ENCODE data around the gene PPFIA1. TPM values are rescaled to one million over a fixed set of nuclear protein-coding genes. Genes with fewer than 3 reads are reported as not detected.

PPFIA1 gene
- total and polyA plus RNA-seq, 2 experiments from 2014 or later, result 34.1 to 48.1 TPM

GRCh38 chr11:70414341-70415100 lies 144.0 kb downstream of the PPFIA1 start:
- TF ChIP-seq, protein P1, sequence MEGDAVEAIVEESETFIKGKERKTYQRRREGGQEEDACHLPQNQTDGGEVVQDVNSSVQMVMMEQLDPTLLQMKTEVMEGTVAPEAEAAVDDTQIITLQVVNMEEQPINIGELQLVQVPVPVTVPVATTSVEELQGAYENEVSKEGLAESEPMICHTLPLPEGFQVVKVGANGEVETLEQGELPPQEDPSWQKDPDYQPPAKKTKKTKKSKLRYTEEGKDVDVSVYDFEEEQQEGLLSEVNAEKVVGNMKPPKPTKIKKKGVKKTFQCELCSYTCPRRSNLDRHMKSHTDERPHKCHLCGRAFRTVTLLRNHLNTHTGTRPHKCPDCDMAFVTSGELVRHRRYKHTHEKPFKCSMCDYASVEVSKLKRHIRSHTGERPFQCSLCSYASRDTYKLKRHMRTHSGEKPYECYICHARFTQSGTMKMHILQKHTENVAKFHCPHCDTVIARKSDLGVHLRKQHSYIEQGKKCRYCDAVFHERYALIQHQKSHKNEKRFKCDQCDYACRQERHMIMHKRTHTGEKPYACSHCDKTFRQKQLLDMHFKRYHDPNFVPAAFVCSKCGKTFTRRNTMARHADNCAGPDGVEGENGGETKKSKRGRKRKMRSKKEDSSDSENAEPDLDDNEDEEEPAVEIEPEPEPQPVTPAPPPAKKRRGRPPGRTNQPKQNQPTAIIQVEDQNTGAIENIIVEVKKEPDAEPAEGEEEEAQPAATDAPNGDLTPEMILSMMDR (IDR thresholded peaks at IDR 0.05; ENCODE audit: low read depth, low read length), result no peak
- H3K27me3 ChIP-seq, result no peaks in the 10 kb centered on the region
- H3K4me3 ChIP-seq, result no peak overlapping the region
- H3K36me3 ChIP-seq, result peaks cover 53% of the 10 kb centered on the region
- H3K9me3 ChIP-seq (ENCODE audit: low read depth), result no peaks in the 10 kb centered on the region
- no peak overlapping the region for H3K27ac ChIP-seq
- H3K4me1 ChIP-seq (ENCODE audit: low read depth), result no peaks in the 10 kb centered on the region
- no peak for DNase-seq (ENCODE audit: low read depth in 1 of 2, low spot score in 1 of 2)

DNA sequence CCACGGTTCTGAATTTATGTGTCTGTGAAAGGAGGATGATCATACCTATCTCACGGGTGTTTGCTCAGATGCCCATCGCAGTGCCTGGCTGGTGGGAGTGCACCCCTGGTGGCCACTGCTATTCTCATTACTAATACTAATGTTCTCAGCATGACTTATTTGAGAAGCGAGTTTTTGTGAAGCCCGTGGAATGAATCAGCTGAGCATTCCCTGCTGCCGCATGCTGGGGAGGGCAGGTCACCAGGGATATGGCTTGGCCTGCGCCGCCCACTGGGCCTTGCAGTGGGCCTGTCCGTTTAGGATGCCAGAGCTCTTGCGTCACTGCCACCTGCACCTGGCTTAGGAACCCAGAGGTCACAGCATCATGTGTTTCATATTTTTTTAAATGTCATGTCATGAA lies 144.7 kb downstream of the PPFIA1 start:
- DNase-seq (ENCODE audit: low read depth in 1 of 2, low spot score in 1 of 2), result peak in 1 of 2 donors; percentile 53
- Histone ChIP-seq H3K4me3 (no peak overlapping the region), H3K27me3 (no peaks in the 10 kb centered on the region), H3K27ac (no peak overlapping the region), H3K9me3 (ENCODE audit: low read depth) (no peaks in the 10 kb centered on the region), H3K4me1 (ENCODE audit: low read depth) (no peaks in the 10 kb centered on the region), H3K36me3 (peaks cover 53% of the 10 kb centered on the region)
- TF ChIP-seq, protein P1 (IDR thresholded peaks at IDR 0.05; ENCODE audit: low read depth, low read length), result peak; percentile 33

DNA sequence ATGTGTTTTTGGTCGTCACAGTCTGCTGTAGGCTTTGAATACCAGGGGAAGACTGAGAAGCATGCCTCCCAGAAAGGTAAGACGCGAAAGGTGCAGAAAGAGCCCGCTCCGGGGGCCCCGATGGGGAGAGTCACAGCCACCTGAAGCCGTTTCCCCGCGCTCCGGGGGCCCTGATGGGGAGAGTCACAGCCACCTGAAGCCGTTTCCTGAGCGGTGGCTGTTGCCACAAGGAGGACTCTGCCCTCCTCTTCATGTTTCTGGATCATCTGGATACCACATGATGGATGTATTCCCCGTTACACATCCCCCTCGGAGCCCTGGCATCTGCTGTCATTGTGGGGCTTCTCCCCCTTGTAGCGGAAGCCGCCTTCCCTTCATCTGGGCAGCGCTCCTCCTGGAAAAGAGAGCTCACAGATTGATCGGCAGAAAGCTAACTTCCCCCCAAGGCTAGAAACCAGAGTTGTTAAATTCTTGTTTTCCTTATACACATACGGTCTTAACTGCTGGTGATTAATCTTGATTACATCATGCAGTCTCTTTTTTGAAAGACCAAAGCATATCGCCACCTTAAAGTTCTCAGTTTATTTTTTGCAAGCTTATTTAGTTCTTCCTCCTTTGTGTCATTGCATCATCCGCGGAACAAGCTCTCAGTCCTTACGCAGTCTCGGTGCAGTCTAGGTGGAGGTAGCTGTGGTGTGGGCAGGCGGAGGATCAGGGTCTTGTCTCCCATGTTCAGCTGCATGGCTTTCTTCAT lies 145.3 kb downstream of the PPFIA1 start:
- H3K27me3 ChIP-seq, result no peaks in the 10 kb centered on the region
- no peak overlapping the region for H3K4me3 ChIP-seq
- H3K4me1 ChIP-seq (ENCODE audit: low read depth), result no peaks in the 10 kb centered on the region
- H3K9me3 ChIP-seq (ENCODE audit: low read depth), result no peaks in the 10 kb centered on the region
- TF ChIP-seq, protein P1 (IDR thresholded peaks at IDR 0.05; ENCODE audit: low read depth, low read length), result no peak
- no peak for DNase-seq (ENCODE audit: low read depth in 1 of 2, low spot score in 1 of 2)
- peaks cover 51% of the 10 kb centered on the region for H3K36me3 ChIP-seq
- no peak overlapping the region for H3K27ac ChIP-seq

DNA sequence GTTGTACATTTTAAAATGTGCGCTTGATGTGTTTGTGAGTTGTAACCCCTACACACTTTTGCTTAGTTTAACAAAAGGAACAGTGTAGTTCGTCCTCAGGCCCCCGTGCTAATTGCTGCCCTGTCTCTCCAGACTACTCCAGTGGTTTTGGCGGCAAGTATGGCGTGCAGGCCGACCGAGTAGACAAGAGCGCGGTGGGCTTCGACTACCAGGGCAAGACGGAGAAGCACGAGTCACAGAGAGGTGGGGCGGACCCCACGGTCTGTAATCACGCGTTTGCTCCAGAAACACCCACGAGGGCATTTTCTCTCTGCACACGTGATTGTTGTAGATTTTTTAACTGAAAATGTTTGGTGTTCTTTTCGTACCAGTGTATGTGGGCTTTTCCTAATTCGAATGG lies 146.4 kb downstream of the PPFIA1 start:
- Histone ChIP-seq H3K4me3 (no peak overlapping the region), H3K36me3 (peaks cover 47% of the 10 kb centered on the region), H3K27me3 (no peaks in the 10 kb centered on the region), H3K4me1 (ENCODE audit: low read depth) (no peaks in the 10 kb centered on the region), H3K27ac (no peak overlapping the region), H3K9me3 (ENCODE audit: low read depth) (no peaks in the 10 kb centered on the region)
- DNase-seq (ENCODE audit: low read depth in 1 of 2, low spot score in 1 of 2), result no peak
- TF ChIP-seq, protein P1 (IDR thresholded peaks at IDR 0.05; ENCODE audit: low read depth, low read length), result no peak

GRCh38 chr11:70418130-70418529 lies 147.6 kb downstream of the PPFIA1 start:
- Histone ChIP-seq H3K4me1 (ENCODE audit: low read depth) (no peaks in the 10 kb centered on the region), H3K9me3 (ENCODE audit: low read depth) (no peaks in the 10 kb centered on the region), H3K27me3 (no peaks in the 10 kb centered on the region), H3K4me3 (no peak overlapping the region), H3K36me3 (peaks cover 44% of the 10 kb centered on the region), H3K27ac (no peak overlapping the region)
- no peak for DNase-seq (ENCODE audit: low read depth in 1 of 2, low spot score in 1 of 2)
- TF ChIP-seq, protein P1 (IDR thresholded peaks at IDR 0.05; ENCODE audit: low read depth, low read length), result no peak
